Measurements from ENCODE around the gene KDM2A.

The KDM2A gene

DNA sequence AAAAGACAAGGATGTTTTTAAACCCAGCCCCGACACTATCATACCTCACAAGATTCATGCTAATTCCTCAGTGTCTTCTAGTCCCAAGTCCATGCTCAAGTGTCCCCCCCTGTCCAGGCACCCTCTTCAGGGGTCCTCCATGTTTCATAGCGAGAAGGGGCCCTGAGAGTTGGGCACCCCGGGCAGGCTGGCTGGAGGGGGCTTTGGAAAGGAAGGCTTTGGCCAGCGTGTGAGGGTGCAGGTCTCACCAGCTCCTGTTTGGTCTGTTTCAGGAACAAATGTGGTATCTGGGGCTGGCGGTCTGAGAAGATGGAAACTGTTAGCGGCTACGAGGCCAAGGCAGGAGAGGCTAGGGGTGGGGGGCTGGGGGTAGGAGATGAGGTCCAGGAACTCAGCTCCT is 179.7 kb downstream of the KDM2A start:
- Histone ChIP-seq H3K79me2 (ENCODE audit: insufficient read depth, low read length) (peaks cover 29% of the 10 kb centered on the region), H3K27me3 (ENCODE audit: insufficient read depth, low read length, poor library complexity, severe bottlenecking) (no peaks in the 10 kb centered on the region), H4K20me1 (ENCODE audit: insufficient read depth, low read length, poor library complexity, severe bottlenecking) (no peaks in the 10 kb centered on the region), H3K9me3 (ENCODE audit: insufficient read depth, low read depth, low read length) (peaks cover 6% of the 10 kb centered on the region), H3K9me2 (replicated peaks; ENCODE audit: low read depth, low read length) (no peaks in the 10 kb centered on the region), H2AFZ (ENCODE audit: low read length) (no peak overlapping the region), H3K9ac (ENCODE audit: low read depth, low read length, poor library complexity, severe bottlenecking) (no peak overlapping the region), H3F3A (ENCODE audit: low read depth) (no peaks in the 10 kb centered on the region), H3K4me2 (ENCODE audit: low read depth, low read length, poor library complexity, severe bottlenecking) (no peak overlapping the region), H3K4me3 (ENCODE audit: low read length, poor library complexity, severe bottlenecking) (no peak overlapping the region), H3K36me3 (ENCODE audit: insufficient read depth, low read length) (peaks cover 47% of the 10 kb centered on the region), H3K4me1 (ENCODE audit: insufficient read depth, low read length, poor library complexity, severe bottlenecking) (no peaks in the 10 kb centered on the region)
- TF ChIP-seq, protein P1, sequence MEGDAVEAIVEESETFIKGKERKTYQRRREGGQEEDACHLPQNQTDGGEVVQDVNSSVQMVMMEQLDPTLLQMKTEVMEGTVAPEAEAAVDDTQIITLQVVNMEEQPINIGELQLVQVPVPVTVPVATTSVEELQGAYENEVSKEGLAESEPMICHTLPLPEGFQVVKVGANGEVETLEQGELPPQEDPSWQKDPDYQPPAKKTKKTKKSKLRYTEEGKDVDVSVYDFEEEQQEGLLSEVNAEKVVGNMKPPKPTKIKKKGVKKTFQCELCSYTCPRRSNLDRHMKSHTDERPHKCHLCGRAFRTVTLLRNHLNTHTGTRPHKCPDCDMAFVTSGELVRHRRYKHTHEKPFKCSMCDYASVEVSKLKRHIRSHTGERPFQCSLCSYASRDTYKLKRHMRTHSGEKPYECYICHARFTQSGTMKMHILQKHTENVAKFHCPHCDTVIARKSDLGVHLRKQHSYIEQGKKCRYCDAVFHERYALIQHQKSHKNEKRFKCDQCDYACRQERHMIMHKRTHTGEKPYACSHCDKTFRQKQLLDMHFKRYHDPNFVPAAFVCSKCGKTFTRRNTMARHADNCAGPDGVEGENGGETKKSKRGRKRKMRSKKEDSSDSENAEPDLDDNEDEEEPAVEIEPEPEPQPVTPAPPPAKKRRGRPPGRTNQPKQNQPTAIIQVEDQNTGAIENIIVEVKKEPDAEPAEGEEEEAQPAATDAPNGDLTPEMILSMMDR (conservative IDR thresholded peaks at IDR 0.05; ENCODE audit: low read length) = no peak
- no peak for TF ChIP-seq EZH2phosphoT487 (IDR thresholded peaks at IDR 0.05; ENCODE audit: borderline replicate concordance)

DNA sequence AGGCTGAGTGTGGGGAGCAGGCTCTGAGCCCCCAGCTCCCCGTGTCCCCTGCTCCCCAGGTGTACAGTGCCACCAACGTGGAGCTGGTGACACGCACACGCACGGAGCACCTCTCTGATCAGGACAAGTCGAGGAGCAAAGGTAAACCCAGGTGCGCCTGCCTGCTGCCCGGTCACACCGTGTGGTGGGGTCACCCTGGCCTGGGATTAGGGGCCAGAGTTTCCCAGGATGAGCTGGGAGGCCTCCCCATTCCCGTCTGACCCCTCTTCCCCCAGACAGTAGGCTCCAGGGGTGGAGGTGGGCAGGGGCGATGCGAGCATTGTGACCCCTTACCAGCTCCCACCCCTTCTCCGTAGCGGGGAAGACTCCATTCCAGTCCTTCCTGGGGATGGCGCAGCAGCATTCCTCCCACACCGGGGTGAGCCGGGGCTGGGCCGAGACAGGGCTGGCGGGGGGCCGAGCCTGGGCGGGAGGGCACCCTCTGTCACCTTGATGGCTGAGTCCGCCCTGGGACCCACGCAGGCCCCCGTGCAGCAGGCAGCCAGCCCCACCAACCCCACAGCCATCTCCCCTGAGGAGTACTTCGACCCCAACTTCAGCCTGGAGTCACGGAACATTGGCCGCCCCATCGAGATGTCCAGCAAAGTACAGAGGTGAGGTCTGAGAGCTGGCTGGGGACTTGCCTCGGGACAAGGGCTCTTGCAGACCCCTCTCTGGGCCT is 180.6 kb downstream of the KDM2A start:
- H3K36me3 ChIP-seq (ENCODE audit: insufficient read depth, low read length) = peaks cover 44% of the 10 kb centered on the region
- H3K27me3 ChIP-seq (ENCODE audit: insufficient read depth, low read length, poor library complexity, severe bottlenecking) = no peaks in the 10 kb centered on the region

DNA sequence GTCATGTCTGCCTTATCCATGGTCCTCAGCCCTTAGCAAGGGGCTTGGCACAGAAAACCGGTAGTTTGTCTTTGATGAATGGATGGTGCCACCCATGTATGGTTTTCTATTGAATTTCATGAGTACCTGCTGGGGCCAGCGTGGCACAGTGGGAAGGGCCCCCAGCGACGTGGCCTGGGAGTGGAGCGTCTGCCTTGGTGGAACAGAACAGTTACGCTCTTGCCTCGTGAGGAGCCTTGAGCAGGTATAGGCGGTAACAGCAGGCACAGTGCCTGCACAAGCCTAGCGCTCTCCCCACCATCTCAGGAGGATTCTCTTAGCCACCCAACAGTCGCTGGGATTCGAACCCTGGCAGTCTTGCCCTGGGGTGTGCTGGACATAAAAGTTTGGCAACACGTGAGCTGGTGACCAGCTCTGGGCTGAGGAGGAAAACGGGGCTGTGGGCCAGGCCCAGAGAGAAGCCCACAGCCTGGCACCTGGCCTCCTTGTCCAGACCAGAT is 181.2 kb downstream of the KDM2A start:
- H2AFZ ChIP-seq (ENCODE audit: low read length) = no peak overlapping the region
- H3K9me3 ChIP-seq (ENCODE audit: insufficient read depth, low read depth, low read length) = peaks cover 6% of the 10 kb centered on the region
- peaks cover 44% of the 10 kb centered on the region for H3K36me3 ChIP-seq (ENCODE audit: insufficient read depth, low read length)
- H3K9me2 ChIP-seq (replicated peaks; ENCODE audit: low read depth, low read length) = no peaks in the 10 kb centered on the region
- no peaks in the 10 kb centered on the region for H3F3A ChIP-seq (ENCODE audit: low read depth)
- peaks cover 15% of the 10 kb centered on the region; the same call in 1 of the 2 replicates for H3K79me2 ChIP-seq (ENCODE audit: insufficient read depth, low read length)
- no peaks in the 10 kb centered on the region for H4K20me1 ChIP-seq (ENCODE audit: insufficient read depth, low read length, poor library complexity, severe bottlenecking)
- H3K27me3 ChIP-seq (ENCODE audit: insufficient read depth, low read length, poor library complexity, severe bottlenecking) = no peaks in the 10 kb centered on the region
- no peak overlapping the region for H3K9ac ChIP-seq (ENCODE audit: low read depth, low read length, poor library complexity, severe bottlenecking)
- TF ChIP-seq, protein P1 (conservative IDR thresholded peaks at IDR 0.05; ENCODE audit: low read length) = no peak
- no peak for TF ChIP-seq EZH2phosphoT487 (IDR thresholded peaks at IDR 0.05; ENCODE audit: borderline replicate concordance)
- H3K4me2 ChIP-seq (ENCODE audit: low read depth, low read length, poor library complexity, severe bottlenecking) = no peak overlapping the region
- no peaks in the 10 kb centered on the region for H3K4me1 ChIP-seq (ENCODE audit: insufficient read depth, low read length, poor library complexity, severe bottlenecking)
- H3K4me3 ChIP-seq (ENCODE audit: low read length, poor library complexity, severe bottlenecking) = no peak overlapping the region

More for the DNA sequence above, 180.6 kb downstream of the KDM2A start:
- Histone ChIP-seq H3F3A (ENCODE audit: low read depth) (no peaks in the 10 kb centered on the region), H3K4me1 (ENCODE audit: insufficient read depth, low read length, poor library complexity, severe bottlenecking) (no peaks in the 10 kb centered on the region), H2AFZ (ENCODE audit: low read length) (no peak overlapping the region), H3K4me2 (ENCODE audit: low read depth, low read length, poor library complexity, severe bottlenecking) (no peak overlapping the region), H4K20me1 (ENCODE audit: insufficient read depth, low read length, poor library complexity, severe bottlenecking) (no peaks in the 10 kb centered on the region), H3K4me3 (ENCODE audit: low read length, poor library complexity, severe bottlenecking) (no peak overlapping the region), H3K9me2 (replicated peaks; ENCODE audit: low read depth, low read length) (no peaks in the 10 kb centered on the region), H3K9ac (ENCODE audit: low read depth, low read length, poor library complexity, severe bottlenecking) (no peak overlapping the region), H3K79me2 (ENCODE audit: insufficient read depth, low read length) (peaks cover 20% of the 10 kb centered on the region; the same call in 1 of the 2 replicates), H3K9me3 (ENCODE audit: insufficient read depth, low read depth, low read length) (peaks cover 6% of the 10 kb centered on the region)
- TF ChIP-seq, protein P1 (conservative IDR thresholded peaks at IDR 0.05; ENCODE audit: low read length) = no peak
- no peak for TF ChIP-seq EZH2phosphoT487 (IDR thresholded peaks at IDR 0.05; ENCODE audit: borderline replicate concordance)
